Esophagus muscularis mucosa (tissue), 3 donors: Measurements from ENCODE around the gene MAGI2.

Experiments
- CTCF ChIP-seq, 3 experiments: fragments of 200-600 bp in 2 of 3; fragments of 450-650 bp in 1 of 3; sonication (generic) in 2 of 3; IDR thresholded peaks; one replicate each; pipeline ENCODE4 v1.5.1; 2017 to 2019; ENCODE audit warnings: antibody characterized with exemption in 3 of 3, mild to moderate bottlenecking in 2 of 3, moderate library complexity in 1 of 3
- POLR2AphosphoS5 ChIP-seq, 2 donors: sonication (generic); formaldehyde crosslinking; IDR thresholded peaks; one replicate each; pipeline ENCODE4 v1.6.1; 2017; ENCODE audit warnings: antibody characterized with exemption in 2 of 2

GRCh38 chr7:78172933-78173591 is 1280.4 kb downstream of the MAGI2 start:
- TF ChIP-seq CTCF (IDR thresholded peaks at IDR 0.05): no peak
- TF ChIP-seq POLR2AphosphoS5 (IDR thresholded peaks at IDR 0.05): no peak
